Fibroblast of lung (primary cell): ENCODE measurements around the gene DKKL1.

Experiments used
- EZH2 ChIP-seq: IDR thresholded peaks from 2 replicates; pipeline ENCODE4 v1.5.1; 2012; ENCODE audit warnings: low read length, control low read depth, mild to moderate bottlenecking; ENCODE audit errors: missing control alignments
- TF ChIP-seq, protein P1 (sequence below), 2 donors: IDR thresholded peaks in 1 of 2; conservative IDR thresholded peaks in 1 of 2; 1 replicate in 1 of 2; 2 replicates in 1 of 2; pipeline ENCODE4 v1.5.1; 2011 to 2012; ENCODE audit warnings: low read length in 2 of 2, control low read depth in 1 of 2, inconsistent platforms in 1 of 2, low read depth in 1 of 2, mild to moderate bottlenecking in 1 of 2

DNA sequence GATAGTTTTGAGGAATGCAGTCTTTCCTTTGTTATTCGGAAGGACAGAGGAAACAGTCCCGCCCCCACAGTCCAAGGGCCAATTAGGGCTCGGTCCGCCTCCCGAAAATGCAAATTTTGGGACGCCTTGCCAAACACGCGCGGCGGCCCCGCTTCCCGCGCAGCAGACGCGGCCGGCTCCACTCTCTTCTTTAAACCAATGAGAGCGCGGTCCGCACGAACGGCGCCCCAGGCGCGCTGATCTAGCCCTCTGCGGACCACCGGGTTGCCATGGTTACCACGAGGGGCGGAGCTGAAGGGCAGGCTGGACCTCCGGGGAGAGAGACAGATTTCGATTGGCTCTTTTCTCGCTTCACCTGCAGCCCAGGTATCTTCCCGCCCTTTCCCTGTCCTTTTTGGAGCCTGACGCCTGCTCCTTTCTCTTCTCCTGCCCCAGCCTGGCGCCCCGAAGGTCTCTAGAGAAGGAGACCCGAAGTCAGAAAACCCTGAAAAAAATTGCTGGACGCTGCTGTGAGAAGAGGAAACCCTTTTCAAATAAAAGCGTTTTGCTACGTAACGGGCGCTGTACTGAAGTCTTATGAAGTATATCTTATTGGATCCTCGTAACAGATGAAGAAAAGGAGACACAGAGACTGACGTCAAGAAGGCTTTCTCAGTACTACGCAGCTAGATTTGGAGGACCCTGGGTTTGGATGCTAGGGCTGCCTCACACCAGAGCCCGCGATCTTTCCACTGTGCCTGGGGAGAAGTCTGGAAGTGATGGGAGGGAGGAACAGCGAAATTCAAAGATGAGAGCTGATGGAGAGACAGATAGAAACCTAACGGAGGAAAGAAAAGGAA, 57.6 kb downstream of the DKKL1 start:
- TF ChIP-seq, protein P1, sequence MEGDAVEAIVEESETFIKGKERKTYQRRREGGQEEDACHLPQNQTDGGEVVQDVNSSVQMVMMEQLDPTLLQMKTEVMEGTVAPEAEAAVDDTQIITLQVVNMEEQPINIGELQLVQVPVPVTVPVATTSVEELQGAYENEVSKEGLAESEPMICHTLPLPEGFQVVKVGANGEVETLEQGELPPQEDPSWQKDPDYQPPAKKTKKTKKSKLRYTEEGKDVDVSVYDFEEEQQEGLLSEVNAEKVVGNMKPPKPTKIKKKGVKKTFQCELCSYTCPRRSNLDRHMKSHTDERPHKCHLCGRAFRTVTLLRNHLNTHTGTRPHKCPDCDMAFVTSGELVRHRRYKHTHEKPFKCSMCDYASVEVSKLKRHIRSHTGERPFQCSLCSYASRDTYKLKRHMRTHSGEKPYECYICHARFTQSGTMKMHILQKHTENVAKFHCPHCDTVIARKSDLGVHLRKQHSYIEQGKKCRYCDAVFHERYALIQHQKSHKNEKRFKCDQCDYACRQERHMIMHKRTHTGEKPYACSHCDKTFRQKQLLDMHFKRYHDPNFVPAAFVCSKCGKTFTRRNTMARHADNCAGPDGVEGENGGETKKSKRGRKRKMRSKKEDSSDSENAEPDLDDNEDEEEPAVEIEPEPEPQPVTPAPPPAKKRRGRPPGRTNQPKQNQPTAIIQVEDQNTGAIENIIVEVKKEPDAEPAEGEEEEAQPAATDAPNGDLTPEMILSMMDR (conservative IDR thresholded peaks at IDR 0.05 in 1 of 2, IDR thresholded peaks at IDR 0.05 in 1 of 2; ENCODE audit: low read depth in 1 of 2, low read length in 2 of 2) = no peak
- peak; percentile 72 for TF ChIP-seq EZH2
